Activated CD4-positive, alpha-beta T cell treated with anti-CD3 and anti-CD28 coated beads for 4 hours (primary cell): ENCODE data around the gene GRM1.

Experiments used
- DNase-seq, 2 donors: peaks; one replicate each; pipeline ENCODE4 v3.0.0-alpha.2; 2020

Gene GRM1

GRCh38 chr6:146397638-146398037 lies 368.8 kb downstream of the GRM1 start:
- no peak for DNase-seq

- no peak for DNase-seq
Measured at GRCh38 chr6:146402476-146402875, 373.6 kb downstream of the GRM1 start.

GRCh38 chr6:146408583-146408982 lies 379.7 kb downstream of the GRM1 start:
- DNase-seq: no peak

- DNase-seq: no peak
Measured at GRCh38 chr6:146410851-146411595, 382.2 kb downstream of the GRM1 start.

- DNase-seq: no peak
Measured at GRCh38 chr6:146419576-146419975, 390.7 kb downstream of the GRM1 start.

- DNase-seq: no peak
Measured at GRCh38 chr6:146420255-146420654, 391.4 kb downstream of the GRM1 start.

GRCh38 chr6:146422789-146423375 lies 394.0 kb downstream of the GRM1 start:
- DNase-seq: no peak

GRCh38 chr6:146423452-146423851 lies 394.6 kb downstream of the GRM1 start:
- DNase-seq: no peak

- no peak for DNase-seq
Measured at GRCh38 chr6:146426516-146426915, 397.7 kb downstream of the GRM1 start.

- DNase-seq: no peak
Measured at GRCh38 chr6:146429831-146430230, 401.0 kb downstream of the GRM1 start.

- DNase-seq: no peak
Measured at GRCh38 chr6:146433881-146434731, 405.2 kb downstream of the GRM1 start.

- DNase-seq: no peak
Measured at GRCh38 chr6:146434732-146435390, 406.0 kb downstream of the GRM1 start.

- no peak for DNase-seq
Measured at GRCh38 chr6:146441907-146442306, 413.0 kb downstream of the GRM1 start.

GRCh38 chr6:146444189-146444588 lies 415.3 kb downstream of the GRM1 start:
- DNase-seq: no peak

- no peak for DNase-seq
Measured at GRCh38 chr6:146445233-146445632, 416.4 kb downstream of the GRM1 start.

GRCh38 chr6:146456886-146457285 lies 428.0 kb downstream of the GRM1 start:
- no peak for DNase-seq

GRCh38 chr6:146460941-146461340 lies 432.1 kb downstream of the GRM1 start:
- no peak for DNase-seq

- DNase-seq: no peak
Measured at GRCh38 chr6:146470091-146470770, 441.4 kb downstream of the GRM1 start.

GRCh38 chr6:146472918-146473317 lies 444.1 kb downstream of the GRM1 start:
- no peak for DNase-seq

GRCh38 chr6:146481527-146481926 lies 452.7 kb downstream of the GRM1 start:
- DNase-seq: no peak

GRCh38 chr6:146484411-146484810 lies 455.5 kb downstream of the GRM1 start:
- DNase-seq: no peak
